T-helper 17 cell (primary cell): ENCODE data around the gene MTNR1B. TPM values are rescaled to one million over a fixed set of nuclear protein-coding genes. Genes with fewer than 3 reads are reported as not detected.

Experiments
- ATAC-seq: fragments of 150-1000 bp; cut with Tn5 transposase; 2 replicates; pipeline ENCODE4 v1.10.0; 2021; ENCODE audit warnings: mild to moderate bottlenecking, moderate library complexity
- DNase-seq, 3 donors: peaks; one replicate each; pipeline versions ENCODE4 v3.0.0 to v3.0.0-alpha.2; 2020 to 2021
- H3K9me3 ChIP-seq: one replicate; pipeline ENCODE4 v1.7.0; 2013; ENCODE audit warnings: low read length, mild to moderate bottlenecking; ENCODE audit not compliant: control insufficient read depth, poor library complexity, severe bottlenecking
- H3K27ac Mint-ChIP-seq: one replicate; pipeline ENCODE4 v1.8.0; 2022; ENCODE audit warnings: mild to moderate bottlenecking, moderate library complexity, mixed read lengths
- H3K27me3 Mint-ChIP-seq: one replicate; pipeline ENCODE4 v1.8.0; 2022; ENCODE audit warnings: mixed read lengths
- H3K36me3 Mint-ChIP-seq: one replicate; pipeline ENCODE4 v1.8.0; 2022; ENCODE audit warnings: low read depth, mixed read lengths
- H3K4me1 Mint-ChIP-seq: one replicate; pipeline ENCODE4 v1.8.0; 2022; ENCODE audit warnings: mild to moderate bottlenecking, mixed read lengths
- H3K4me3 Mint-ChIP-seq: one replicate; pipeline ENCODE4 v1.8.0; 2022; ENCODE audit warnings: mild to moderate bottlenecking, moderate library complexity, mixed read lengths
- total RNA-seq, 4 donors: library from RNA in 2 of 4; stranded (reverse) in 2 of 4; gene quantifications; one replicate each; pipeline ENCODE4 v1.2.3 and lab custom pipeline; 2022 to 2026

Gene MTNR1B
- total RNA-seq, 2 donors from 2014 or later: not detected

- Mint-ChIP-seq H3K36me3 (peaks cover 2% of the 10 kb centered on the region), H3K27ac (no peak overlapping the region), H3K27me3 (peaks cover 7% of the 10 kb centered on the region), H3K4me1 (no peaks in the 10 kb centered on the region), H3K4me3 (no peak overlapping the region)
- DNase-seq (no peak), ATAC-seq (no peak)
- H3K9me3 ChIP-seq: no peaks in the 10 kb centered on the region
Observed at GRCh38 chr11:92986585-92986984, 17.1 kb downstream of the MTNR1B start.

GRCh38 chr11:92993004-92993403 is 23.6 kb downstream of the MTNR1B start:
- H3K4me1 Mint-ChIP-seq: no peaks in the 10 kb centered on the region
- H3K27me3 Mint-ChIP-seq: no peaks in the 10 kb centered on the region
- no peak for ATAC-seq
- no peak for DNase-seq
- H3K9me3 ChIP-seq: no peaks in the 10 kb centered on the region
- H3K27ac Mint-ChIP-seq: no peak overlapping the region
- H3K36me3 Mint-ChIP-seq: peaks cover 2% of the 10 kb centered on the region
- no peak overlapping the region for H3K4me3 Mint-ChIP-seq

- ATAC-seq (no peak), DNase-seq (no peak)
- no peak overlapping the region for H3K4me3 Mint-ChIP-seq
- H3K9me3 ChIP-seq: no peaks in the 10 kb centered on the region
- H3K27ac Mint-ChIP-seq: no peak overlapping the region
- H3K27me3 Mint-ChIP-seq: no peaks in the 10 kb centered on the region
- no peaks in the 10 kb centered on the region for H3K36me3 Mint-ChIP-seq
- no peaks in the 10 kb centered on the region for H3K4me1 Mint-ChIP-seq
Observed at GRCh38 chr11:93000511-93001476, 31.3 kb downstream of the MTNR1B start.

GRCh38 chr11:93001806-93002205 is 32.4 kb downstream of the MTNR1B start:
- Mint-ChIP-seq H3K27ac (no peak overlapping the region), H3K4me3 (no peak overlapping the region), H3K27me3 (no peaks in the 10 kb centered on the region), H3K4me1 (no peaks in the 10 kb centered on the region), H3K36me3 (no peaks in the 10 kb centered on the region)
- no peaks in the 10 kb centered on the region for H3K9me3 ChIP-seq
- ATAC-seq: no peak
- no peak for DNase-seq

GRCh38 chr11:93002380-93002779 is 32.9 kb downstream of the MTNR1B start:
- H3K9me3 ChIP-seq: no peaks in the 10 kb centered on the region
- no peak overlapping the region for H3K27ac Mint-ChIP-seq
- no peak for ATAC-seq
- H3K4me1 Mint-ChIP-seq: no peaks in the 10 kb centered on the region
- DNase-seq: no peak
- no peak overlapping the region for H3K4me3 Mint-ChIP-seq
- H3K36me3 Mint-ChIP-seq: no peaks in the 10 kb centered on the region
- H3K27me3 Mint-ChIP-seq: no peaks in the 10 kb centered on the region

- DNase-seq: no peak
- Mint-ChIP-seq H3K27ac (no peak overlapping the region), H3K4me3 (no peak overlapping the region), H3K36me3 (no peaks in the 10 kb centered on the region), H3K27me3 (no peaks in the 10 kb centered on the region), H3K4me1 (no peaks in the 10 kb centered on the region)
- ATAC-seq: no peak
- no peaks in the 10 kb centered on the region for H3K9me3 ChIP-seq
Observed at GRCh38 chr11:93005239-93005638, 35.8 kb downstream of the MTNR1B start.

GRCh38 chr11:93013646-93014045 is 44.2 kb downstream of the MTNR1B start:
- ATAC-seq (no peak), DNase-seq (no peak)
- no peak overlapping the region for H3K27ac Mint-ChIP-seq
- H3K4me3 Mint-ChIP-seq: no peak overlapping the region
- no peaks in the 10 kb centered on the region for H3K4me1 Mint-ChIP-seq
- H3K27me3 Mint-ChIP-seq: no peaks in the 10 kb centered on the region
- H3K36me3 Mint-ChIP-seq: no peaks in the 10 kb centered on the region
- H3K9me3 ChIP-seq: no peaks in the 10 kb centered on the region

GRCh38 chr11:93016595-93016994 is 47.1 kb downstream of the MTNR1B start:
- ATAC-seq (no peak), DNase-seq (no peak)
- peaks cover 8% of the 10 kb centered on the region for H3K27me3 Mint-ChIP-seq
- H3K36me3 Mint-ChIP-seq: no peaks in the 10 kb centered on the region
- H3K4me1 Mint-ChIP-seq: no peaks in the 10 kb centered on the region
- no peaks in the 10 kb centered on the region for H3K9me3 ChIP-seq
- no peak overlapping the region for H3K4me3 Mint-ChIP-seq
- H3K27ac Mint-ChIP-seq: no peak overlapping the region

GRCh38 chr11:93017821-93018690 is 48.6 kb downstream of the MTNR1B start:
- Mint-ChIP-seq H3K4me1 (no peaks in the 10 kb centered on the region), H3K27ac (no peak overlapping the region), H3K36me3 (no peaks in the 10 kb centered on the region), H3K4me3 (no peak overlapping the region), H3K27me3 (peaks cover 12% of the 10 kb centered on the region)
- no peaks in the 10 kb centered on the region for H3K9me3 ChIP-seq
- DNase-seq (no peak), ATAC-seq (no peak)

GRCh38 chr11:93020248-93021046 is 51.0 kb downstream of the MTNR1B start:
- H3K36me3 Mint-ChIP-seq: no peaks in the 10 kb centered on the region
- peaks cover 12% of the 10 kb centered on the region for H3K27me3 Mint-ChIP-seq
- DNase-seq (no peak), ATAC-seq (no peak)
- no peaks in the 10 kb centered on the region for H3K4me1 Mint-ChIP-seq
- no peak overlapping the region for H3K4me3 Mint-ChIP-seq
- no peak overlapping the region for H3K27ac Mint-ChIP-seq
- H3K9me3 ChIP-seq: no peaks in the 10 kb centered on the region

- no peak for DNase-seq
- Mint-ChIP-seq H3K4me3 (no peak overlapping the region), H3K4me1 (no peaks in the 10 kb centered on the region), H3K36me3 (no peaks in the 10 kb centered on the region), H3K27ac (no peak overlapping the region), H3K27me3 (peaks cover 15% of the 10 kb centered on the region)
- no peak for ATAC-seq
- no peaks in the 10 kb centered on the region for H3K9me3 ChIP-seq
Observed at GRCh38 chr11:93024369-93024768, 54.9 kb downstream of the MTNR1B start.

GRCh38 chr11:93025558-93026255 is 56.3 kb downstream of the MTNR1B start:
- Mint-ChIP-seq H3K27ac (no peak overlapping the region), H3K36me3 (no peaks in the 10 kb centered on the region)
- DNase-seq: no peak

More at GRCh38 chr11:93025558-93026255, 56.3 kb downstream of the MTNR1B start:
- no peaks in the 10 kb centered on the region for H3K9me3 ChIP-seq
- Mint-ChIP-seq H3K4me1 (no peaks in the 10 kb centered on the region), H3K4me3 (no peak overlapping the region), H3K27me3 (peaks cover 13% of the 10 kb centered on the region)
- no peak for ATAC-seq
